Measurements from ENCODE around the gene DGKB.

DGKB gene

DNA sequence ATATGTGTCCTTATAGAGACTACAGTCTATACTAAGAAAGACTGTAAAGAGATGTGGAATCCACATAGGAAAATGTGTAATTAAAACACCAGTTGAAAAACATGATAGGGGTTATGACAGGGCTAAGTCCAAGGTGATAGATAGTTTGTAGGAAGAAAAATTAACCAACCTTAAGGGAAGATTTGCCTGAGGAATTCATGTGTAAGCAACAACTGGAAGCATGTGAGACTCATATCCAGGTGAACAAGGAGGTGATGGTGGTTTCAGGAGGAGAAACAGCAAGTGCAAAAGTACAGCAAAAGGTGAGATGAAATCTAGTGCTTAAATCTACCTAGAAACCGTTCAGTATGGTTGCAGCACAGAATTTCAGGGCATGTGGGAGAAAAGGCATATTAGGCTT, 696.4 kb downstream of the DGKB start:
- peaks cover 9% of the 10 kb centered on the region for H3K4me1 ChIP-seq
- DNase-seq = no peak
- no peaks in the 10 kb centered on the region for H3K27me3 ChIP-seq
- TF ChIP-seq, protein P1, sequence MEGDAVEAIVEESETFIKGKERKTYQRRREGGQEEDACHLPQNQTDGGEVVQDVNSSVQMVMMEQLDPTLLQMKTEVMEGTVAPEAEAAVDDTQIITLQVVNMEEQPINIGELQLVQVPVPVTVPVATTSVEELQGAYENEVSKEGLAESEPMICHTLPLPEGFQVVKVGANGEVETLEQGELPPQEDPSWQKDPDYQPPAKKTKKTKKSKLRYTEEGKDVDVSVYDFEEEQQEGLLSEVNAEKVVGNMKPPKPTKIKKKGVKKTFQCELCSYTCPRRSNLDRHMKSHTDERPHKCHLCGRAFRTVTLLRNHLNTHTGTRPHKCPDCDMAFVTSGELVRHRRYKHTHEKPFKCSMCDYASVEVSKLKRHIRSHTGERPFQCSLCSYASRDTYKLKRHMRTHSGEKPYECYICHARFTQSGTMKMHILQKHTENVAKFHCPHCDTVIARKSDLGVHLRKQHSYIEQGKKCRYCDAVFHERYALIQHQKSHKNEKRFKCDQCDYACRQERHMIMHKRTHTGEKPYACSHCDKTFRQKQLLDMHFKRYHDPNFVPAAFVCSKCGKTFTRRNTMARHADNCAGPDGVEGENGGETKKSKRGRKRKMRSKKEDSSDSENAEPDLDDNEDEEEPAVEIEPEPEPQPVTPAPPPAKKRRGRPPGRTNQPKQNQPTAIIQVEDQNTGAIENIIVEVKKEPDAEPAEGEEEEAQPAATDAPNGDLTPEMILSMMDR (IDR thresholded peaks at IDR 0.05; ENCODE audit: low read depth, low read length) = no peak
- no peaks in the 10 kb centered on the region for H3K9me3 ChIP-seq
- H3K36me3 ChIP-seq = no peaks in the 10 kb centered on the region
- H3K4me3 ChIP-seq (ENCODE audit: low read depth, low read length) = no peak overlapping the region

DNA sequence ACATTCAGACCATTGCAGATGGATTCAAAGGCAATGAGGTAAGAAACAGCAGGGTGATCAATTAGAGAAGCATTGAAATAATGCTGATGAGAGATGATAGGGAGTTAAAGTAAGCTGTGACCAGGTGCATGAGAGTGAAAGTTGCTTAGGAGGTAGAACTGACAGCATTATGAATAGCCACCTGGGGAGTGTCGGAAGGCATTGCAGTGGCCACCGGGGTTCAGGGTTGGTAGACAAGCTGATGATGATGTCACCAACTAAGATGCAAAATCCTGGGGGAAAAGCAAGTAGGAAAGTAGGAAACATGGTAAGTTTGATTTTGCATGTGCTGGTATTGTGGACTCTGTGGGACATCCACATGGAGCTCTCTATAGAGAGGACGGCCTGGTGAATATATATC, 701.2 kb downstream of the DGKB start:
- DNase-seq = no peak
- TF ChIP-seq, protein P1 (IDR thresholded peaks at IDR 0.05; ENCODE audit: low read depth, low read length) = no peak
- Histone ChIP-seq H3K27me3 (no peaks in the 10 kb centered on the region), H3K4me1 (peaks cover 14% of the 10 kb centered on the region), H3K36me3 (no peaks in the 10 kb centered on the region), H3K9me3 (no peaks in the 10 kb centered on the region), H3K4me3 (ENCODE audit: low read depth, low read length) (no peak overlapping the region)

DNA sequence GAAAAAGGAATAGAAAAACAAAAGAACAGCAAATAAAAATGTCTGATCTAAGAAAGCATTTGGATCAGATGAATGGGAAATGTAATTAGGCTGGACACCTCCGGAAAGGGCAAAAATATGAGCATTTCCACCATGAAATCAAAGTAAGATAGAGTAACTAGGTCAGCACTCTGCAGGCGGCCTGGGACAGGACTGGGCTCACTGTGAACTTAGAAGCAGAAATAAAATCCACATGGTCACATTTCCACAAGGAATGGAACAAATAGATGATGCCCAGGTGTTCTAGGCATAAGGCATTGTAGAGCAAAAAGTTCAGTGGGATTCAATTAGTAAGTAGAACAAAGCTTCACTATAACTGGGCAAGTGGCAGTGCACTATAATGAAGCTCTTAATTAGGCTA, 703.2 kb downstream of the DGKB start:
- Histone ChIP-seq H3K36me3 (no peaks in the 10 kb centered on the region), H3K27me3 (no peaks in the 10 kb centered on the region), H3K4me1 (peaks cover 15% of the 10 kb centered on the region), H3K9me3 (no peaks in the 10 kb centered on the region), H3K4me3 (ENCODE audit: low read depth, low read length) (no peak overlapping the region)
- TF ChIP-seq, protein P1 (IDR thresholded peaks at IDR 0.05; ENCODE audit: low read depth, low read length) = no peak
- DNase-seq = no peak

DNA sequence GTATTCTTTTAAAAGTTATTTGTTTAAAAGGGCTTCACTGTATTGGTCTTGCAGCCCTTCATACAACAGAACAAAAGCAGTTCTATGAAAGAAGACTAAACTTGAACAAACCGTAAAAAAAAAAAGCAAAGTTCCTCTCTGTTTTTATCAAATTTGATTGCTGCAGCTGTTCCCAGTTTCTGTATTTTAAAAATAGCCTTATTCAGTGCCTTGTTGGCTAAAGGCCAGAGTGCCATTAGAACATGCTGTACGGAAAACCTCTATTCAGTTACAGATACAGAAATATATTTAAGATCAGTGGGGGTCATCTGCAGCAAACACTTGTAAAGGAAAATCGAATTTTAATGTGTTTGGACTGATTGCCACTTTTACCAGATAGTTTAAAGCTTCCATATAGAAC, 705.3 kb downstream of the DGKB start:
- DNase-seq = peak; percentile 45
- Histone ChIP-seq H3K9me3 (no peaks in the 10 kb centered on the region), H3K4me3 (ENCODE audit: low read depth, low read length) (no peak overlapping the region), H3K27me3 (no peaks in the 10 kb centered on the region), H3K36me3 (no peaks in the 10 kb centered on the region), H3K4me1 (peaks cover 15% of the 10 kb centered on the region)
- TF ChIP-seq, protein P1 (IDR thresholded peaks at IDR 0.05; ENCODE audit: low read depth, low read length) = no peak

DNA sequence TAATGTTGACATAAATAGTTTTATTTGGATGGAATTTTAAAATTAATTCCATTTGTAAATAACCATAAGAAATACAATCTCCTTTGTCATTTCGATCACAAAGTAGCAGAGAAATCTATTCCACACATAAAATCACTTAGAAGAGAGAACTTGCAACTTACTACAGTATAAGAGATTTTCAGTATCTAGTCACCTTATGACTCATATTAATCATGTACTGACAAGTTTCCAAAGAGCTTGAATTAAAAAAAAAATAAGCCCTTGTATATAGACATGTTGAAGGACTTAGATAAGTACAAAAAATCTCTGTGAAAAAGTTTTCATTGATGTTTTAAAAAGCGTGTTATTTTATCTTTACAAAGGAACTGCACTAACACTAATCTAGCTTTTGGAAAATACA, 706.0 kb downstream of the DGKB start:
- Histone ChIP-seq H3K27me3 (no peaks in the 10 kb centered on the region), H3K4me3 (ENCODE audit: low read depth, low read length) (no peak overlapping the region), H3K36me3 (no peaks in the 10 kb centered on the region), H3K4me1 (peaks cover 15% of the 10 kb centered on the region), H3K9me3 (no peaks in the 10 kb centered on the region)
- TF ChIP-seq, protein P1 (IDR thresholded peaks at IDR 0.05; ENCODE audit: low read depth, low read length) = no peak
- no peak for DNase-seq

DNA sequence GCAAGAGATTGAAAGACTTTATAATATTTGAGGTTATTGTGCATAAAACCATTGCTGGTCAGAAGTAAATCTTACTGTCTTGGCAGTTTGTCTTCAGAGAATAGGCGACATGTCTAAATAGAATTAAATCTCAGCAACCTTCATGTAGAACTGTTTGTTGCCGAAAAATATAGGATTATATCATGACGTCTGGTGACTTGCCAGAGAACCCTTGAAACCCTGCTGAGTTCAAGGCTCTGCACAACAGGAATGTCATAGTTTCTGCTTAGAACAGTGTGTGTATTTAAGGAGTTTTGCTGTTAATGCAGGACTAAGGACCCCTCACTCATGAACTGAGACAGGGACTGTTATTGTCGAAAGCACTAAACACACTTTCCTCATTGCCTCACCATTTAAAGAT, 706.7 kb downstream of the DGKB start:
- Histone ChIP-seq H3K4me3 (ENCODE audit: low read depth, low read length) (no peak overlapping the region), H3K4me1 (peaks cover 15% of the 10 kb centered on the region), H3K27me3 (no peaks in the 10 kb centered on the region), H3K9me3 (no peaks in the 10 kb centered on the region), H3K36me3 (no peaks in the 10 kb centered on the region)
- TF ChIP-seq, protein P1 (IDR thresholded peaks at IDR 0.05; ENCODE audit: low read depth, low read length) = no peak
- no peak for DNase-seq
